Fibroblast of lung (primary cell): ENCODE results near the gene EXOC6B. TPM values are rescaled to one million over a fixed set of nuclear protein-coding genes. Genes with fewer than 3 reads are reported as not detected.

Experiments used
- DNase-seq, 2 donors: peaks; one replicate each; pipeline versions ENCODE4 v3.0.0 to v3.0.0-alpha.2; 2010; ENCODE audit warnings: low read depth in 2 of 2
- H2AFZ ChIP-seq: 2 replicates; pipeline ENCODE4 v1.5.1; 2012; ENCODE audit warnings: low read length, control low read depth, inconsistent platforms
- H3K27ac ChIP-seq: 2 replicates; pipeline ENCODE4 v1.5.1; 2011; ENCODE audit warnings: low read length, control low read depth; ENCODE audit not compliant: insufficient read depth
- H3K27me3 ChIP-seq: 2 replicates; pipeline ENCODE4 v1.5.1; 2011; ENCODE audit warnings: mild to moderate bottlenecking, low read length; ENCODE audit not compliant: control insufficient read depth, insufficient read depth
- H3K36me3 ChIP-seq: 2 replicates; pipeline ENCODE4 v1.5.1; 2011; ENCODE audit warnings: low read length; ENCODE audit not compliant: control insufficient read depth, insufficient read depth
- H3K4me1 ChIP-seq: 2 replicates; pipeline ENCODE4 v1.5.1; 2011; ENCODE audit warnings: low read length; ENCODE audit not compliant: control insufficient read depth, insufficient read depth; ENCODE audit errors: extremely low read depth
- H3K4me2 ChIP-seq: 2 replicates; pipeline ENCODE4 v1.5.1; 2011; ENCODE audit warnings: low read length, control low read depth; ENCODE audit not compliant: insufficient read depth; ENCODE audit errors: extremely low read depth
- H3K4me3 ChIP-seq, 4 experiments: fragments of 200-600 bp in 1 of 4; sonication (generic) in 1 of 4; replicated peaks in 1 of 4; 2 replicates each; pipeline ENCODE4 v1.5.1; 2011 to 2016; ENCODE audit warnings: low read length in 4 of 4, low read depth in 3 of 4, mild to moderate bottlenecking in 3 of 4, control low read depth in 2 of 4, inconsistent platforms in 1 of 4, mixed read lengths in 1 of 4; ENCODE audit not compliant: insufficient read depth in 1 of 4; ENCODE audit errors: control extremely low read depth in 1 of 4
- H3K79me2 ChIP-seq: 2 replicates; pipeline ENCODE4 v1.5.1; 2012; ENCODE audit warnings: mild to moderate bottlenecking, low read length, inconsistent platforms; ENCODE audit not compliant: control insufficient read depth, insufficient read depth
- H3K9ac ChIP-seq: 2 replicates; pipeline ENCODE4 v1.5.1; 2011; ENCODE audit warnings: mild to moderate bottlenecking, low read length, control low read depth; ENCODE audit not compliant: insufficient read depth
- H3K9me3 ChIP-seq: 2 replicates; pipeline ENCODE4 v1.5.1; 2012; ENCODE audit warnings: low read depth, low read length; ENCODE audit not compliant: control insufficient read depth, insufficient read depth
- H4K20me1 ChIP-seq: 2 replicates; pipeline ENCODE4 v1.5.1; 2011; ENCODE audit warnings: low read length; ENCODE audit not compliant: control insufficient read depth, insufficient read depth; ENCODE audit errors: extremely low read depth
- EZH2 ChIP-seq: IDR thresholded peaks from 2 replicates; pipeline ENCODE4 v1.5.1; 2012; ENCODE audit warnings: low read length, control low read depth, mild to moderate bottlenecking; ENCODE audit errors: missing control alignments
- polyA plus RNA-seq, 2 donors: library from polyadenylated mRNA; depleted of rRNA in 1 of 2; stranded (reverse) in 1 of 2; unstranded in 1 of 2; fragments of >200 nt; gene quantifications; 2 replicates each; pipeline ENCODE4 v1.2.1, GENCODE V29; 2011 to 2012; ENCODE audit warnings: missing spikeins in 1 of 2
- total RNA-seq: library from RNA; depleted of rRNA; stranded (reverse); fragments of >200 nt; gene quantifications from 2 replicates; pipeline ENCODE4 v1.2.1, GENCODE V29; 2014
- TF ChIP-seq, protein P1 (sequence below), 2 donors: IDR thresholded peaks in 1 of 2; conservative IDR thresholded peaks in 1 of 2; 1 replicate in 1 of 2; 2 replicates in 1 of 2; pipeline ENCODE4 v1.5.1; 2011 to 2012; ENCODE audit warnings: low read length in 2 of 2, control low read depth in 1 of 2, inconsistent platforms in 1 of 2, low read depth in 1 of 2, mild to moderate bottlenecking in 1 of 2

EXOC6B gene
- total and polyA plus RNA-seq, 2 donors (not counting 1 experiment from before 2014, with no cell fraction given), result 26.3 to 36.5 TPM

DNA sequence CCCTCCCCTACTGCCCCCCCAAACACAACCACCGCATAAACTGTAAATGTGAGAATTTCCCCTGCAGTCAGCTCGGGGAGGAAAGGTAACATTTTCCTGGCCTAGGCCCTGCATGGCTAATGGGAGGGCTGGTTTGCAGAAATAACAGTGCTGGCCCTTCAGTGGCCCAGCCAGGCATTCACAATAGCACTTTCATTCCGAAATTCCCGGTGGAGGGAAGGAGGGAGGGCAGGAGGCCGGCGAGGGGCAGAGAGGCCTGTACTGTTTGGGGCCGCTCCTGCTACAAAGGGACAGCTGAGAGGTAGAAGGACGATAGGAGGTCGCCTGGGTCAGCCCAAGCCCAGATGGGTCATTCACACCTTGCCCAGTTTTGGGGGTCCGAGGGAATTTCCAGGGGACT lies 689.5 kb downstream of the EXOC6B start:
- no peak for DNase-seq
- Histone ChIP-seq H3K79me2 (no peaks in the 10 kb centered on the region), H3K4me1 (no peaks in the 10 kb centered on the region), H3K27me3 (no peaks in the 10 kb centered on the region), H3K9ac (no peak overlapping the region), H3K36me3 (no peaks in the 10 kb centered on the region), H3K4me3 (no peak overlapping the region), H3K27ac (no peak overlapping the region), H4K20me1 (peaks cover 2% of the 10 kb centered on the region), H3K4me2 (no peak overlapping the region), H2AFZ (no peak overlapping the region), H3K9me3 (no peaks in the 10 kb centered on the region)
- TF ChIP-seq EZH2, result no peak
- TF ChIP-seq, protein P1, sequence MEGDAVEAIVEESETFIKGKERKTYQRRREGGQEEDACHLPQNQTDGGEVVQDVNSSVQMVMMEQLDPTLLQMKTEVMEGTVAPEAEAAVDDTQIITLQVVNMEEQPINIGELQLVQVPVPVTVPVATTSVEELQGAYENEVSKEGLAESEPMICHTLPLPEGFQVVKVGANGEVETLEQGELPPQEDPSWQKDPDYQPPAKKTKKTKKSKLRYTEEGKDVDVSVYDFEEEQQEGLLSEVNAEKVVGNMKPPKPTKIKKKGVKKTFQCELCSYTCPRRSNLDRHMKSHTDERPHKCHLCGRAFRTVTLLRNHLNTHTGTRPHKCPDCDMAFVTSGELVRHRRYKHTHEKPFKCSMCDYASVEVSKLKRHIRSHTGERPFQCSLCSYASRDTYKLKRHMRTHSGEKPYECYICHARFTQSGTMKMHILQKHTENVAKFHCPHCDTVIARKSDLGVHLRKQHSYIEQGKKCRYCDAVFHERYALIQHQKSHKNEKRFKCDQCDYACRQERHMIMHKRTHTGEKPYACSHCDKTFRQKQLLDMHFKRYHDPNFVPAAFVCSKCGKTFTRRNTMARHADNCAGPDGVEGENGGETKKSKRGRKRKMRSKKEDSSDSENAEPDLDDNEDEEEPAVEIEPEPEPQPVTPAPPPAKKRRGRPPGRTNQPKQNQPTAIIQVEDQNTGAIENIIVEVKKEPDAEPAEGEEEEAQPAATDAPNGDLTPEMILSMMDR (conservative IDR thresholded peaks at IDR 0.05 in 1 of 2, IDR thresholded peaks at IDR 0.05 in 1 of 2; ENCODE audit: low read depth in 1 of 2, low read length in 2 of 2), result no peak

DNA sequence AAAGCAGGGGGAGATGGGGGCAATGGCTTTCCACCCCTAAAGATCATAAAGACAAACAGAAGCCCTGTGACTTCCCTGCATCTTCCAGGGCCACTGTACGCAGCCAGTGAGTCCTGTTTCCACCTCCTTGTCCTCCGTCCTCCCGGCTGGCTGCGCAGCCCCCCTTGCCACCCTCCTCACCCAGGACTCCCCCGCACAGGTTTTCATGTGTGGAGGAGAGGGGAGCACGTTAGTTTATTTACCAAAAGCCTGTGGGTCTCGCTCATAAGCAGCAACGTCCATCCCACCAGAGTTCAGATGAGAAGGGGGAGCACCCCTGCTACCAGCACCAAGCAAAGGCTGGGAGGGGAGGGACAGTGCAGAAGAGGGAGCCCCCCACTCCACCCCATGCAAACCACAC lies 689.9 kb downstream of the EXOC6B start:
- Histone ChIP-seq H3K9ac (no peak overlapping the region), H4K20me1 (peaks cover 2% of the 10 kb centered on the region)

GRCh38 chr2:72134997-72135800 lies 690.6 kb downstream of the EXOC6B start:
- Histone ChIP-seq H3K4me3 (no peak overlapping the region), H4K20me1 (peaks cover 2% of the 10 kb centered on the region), H3K9me3 (no peaks in the 10 kb centered on the region), H3K4me2 (no peak overlapping the region), H3K9ac (no peak overlapping the region), H3K36me3 (no peaks in the 10 kb centered on the region), H2AFZ (no peak overlapping the region), H3K27ac (no peak overlapping the region), H3K27me3 (no peaks in the 10 kb centered on the region), H3K79me2 (no peaks in the 10 kb centered on the region), H3K4me1 (no peaks in the 10 kb centered on the region)
- no peak for DNase-seq
- TF ChIP-seq EZH2, result no peak
- TF ChIP-seq, protein P1 (conservative IDR thresholded peaks at IDR 0.05 in 1 of 2, IDR thresholded peaks at IDR 0.05 in 1 of 2; ENCODE audit: low read depth in 1 of 2, low read length in 2 of 2), result no peak

More for the DNA sequence above, 689.9 kb downstream of the EXOC6B start:
- H3K36me3 ChIP-seq, result no peaks in the 10 kb centered on the region
- H3K4me2 ChIP-seq, result no peak overlapping the region
- H3K9me3 ChIP-seq, result no peaks in the 10 kb centered on the region
- H3K4me3 ChIP-seq, result no peak overlapping the region
- TF ChIP-seq, protein P1 (conservative IDR thresholded peaks at IDR 0.05 in 1 of 2, IDR thresholded peaks at IDR 0.05 in 1 of 2; ENCODE audit: low read depth in 1 of 2, low read length in 2 of 2), result no peak
- TF ChIP-seq EZH2, result no peak
- no peak overlapping the region for H2AFZ ChIP-seq
- no peak overlapping the region for H3K27ac ChIP-seq
- H3K79me2 ChIP-seq, result no peaks in the 10 kb centered on the region
- no peaks in the 10 kb centered on the region for H3K4me1 ChIP-seq
- no peak for DNase-seq
- no peaks in the 10 kb centered on the region for H3K27me3 ChIP-seq
